Erythroblast (primary cell): ENCODE results near the gene STAT5B.
"Not testable (repeated sequence)": the region's sequence is repeated elsewhere in the genome, so short reads cannot be mapped to it uniquely, and the experiment has no call there.

Experiments
- DNase-seq, 2 experiments: peaks; one replicate each; lab custom pipeline; 2025; lab: John Stamatoyannopoulos, UW
- GATA1 ChIP-seq: IDR thresholded peaks from 2 replicates; pipeline ENCODE4 v1.6.1; 2011; ENCODE audit warnings: low read depth, mild to moderate bottlenecking, control low read depth, low read length, moderate library complexity
- POLR2A ChIP-seq: IDR thresholded peaks from 2 replicates; pipeline ENCODE4 v1.6.1; 2011; ENCODE audit warnings: mild to moderate bottlenecking, low read length

Gene STAT5B

DNA sequence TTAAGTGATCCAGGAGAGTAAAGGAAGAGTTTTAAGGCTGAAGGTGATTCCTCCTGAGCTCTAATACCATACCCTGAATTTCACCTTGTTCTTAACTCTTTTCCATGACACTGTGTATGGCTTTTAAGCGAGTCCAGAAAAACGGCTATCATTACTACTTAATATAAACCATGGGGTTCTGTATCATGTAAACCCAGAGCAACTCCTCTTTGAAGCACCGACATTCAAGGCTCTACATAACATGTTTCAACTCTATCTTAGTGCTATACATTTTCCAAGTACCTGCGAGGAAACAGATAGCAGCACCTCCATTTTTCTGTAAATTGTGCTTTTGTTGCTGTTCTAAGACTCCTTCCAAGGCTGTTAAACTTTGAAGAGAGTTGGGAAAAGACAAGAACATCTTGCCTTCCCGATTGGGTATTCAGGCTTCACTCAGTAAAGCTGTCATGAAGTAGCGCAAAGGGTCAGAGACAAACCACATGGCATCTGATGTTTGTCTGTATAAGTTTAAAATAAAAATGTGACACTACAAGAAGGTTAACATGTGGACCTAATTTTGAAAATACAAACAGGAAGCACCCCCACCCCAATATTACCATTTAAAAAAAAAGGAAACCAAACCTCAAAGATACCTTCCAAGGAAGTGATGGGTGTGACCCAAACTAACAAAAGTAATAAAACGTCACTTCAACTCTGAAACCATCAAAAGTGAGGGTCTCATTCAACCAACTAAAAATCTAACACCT is 3.9 kb downstream of the STAT5B start:
- TF ChIP-seq POLR2A, result no peak
- peak in 1 of 2 experiments; percentile 56 for DNase-seq

DNA sequence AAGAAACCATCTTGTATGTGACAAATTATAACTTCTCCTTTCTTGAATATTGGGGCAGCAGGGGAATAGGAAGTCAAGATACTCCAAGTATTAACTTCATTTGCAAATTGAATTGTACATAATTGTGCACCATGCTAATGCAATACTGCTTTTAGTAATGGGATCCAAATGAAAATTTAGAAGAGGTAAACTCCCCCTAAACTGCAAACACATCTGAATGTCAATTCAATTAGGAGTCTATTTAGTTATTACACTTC is 4.5 kb downstream of the STAT5B start:
- DNase-seq, result peak in 1 of 2 experiments; percentile 60
- TF ChIP-seq GATA1 (no peak), POLR2A (peak; percentile 16)

DNA sequence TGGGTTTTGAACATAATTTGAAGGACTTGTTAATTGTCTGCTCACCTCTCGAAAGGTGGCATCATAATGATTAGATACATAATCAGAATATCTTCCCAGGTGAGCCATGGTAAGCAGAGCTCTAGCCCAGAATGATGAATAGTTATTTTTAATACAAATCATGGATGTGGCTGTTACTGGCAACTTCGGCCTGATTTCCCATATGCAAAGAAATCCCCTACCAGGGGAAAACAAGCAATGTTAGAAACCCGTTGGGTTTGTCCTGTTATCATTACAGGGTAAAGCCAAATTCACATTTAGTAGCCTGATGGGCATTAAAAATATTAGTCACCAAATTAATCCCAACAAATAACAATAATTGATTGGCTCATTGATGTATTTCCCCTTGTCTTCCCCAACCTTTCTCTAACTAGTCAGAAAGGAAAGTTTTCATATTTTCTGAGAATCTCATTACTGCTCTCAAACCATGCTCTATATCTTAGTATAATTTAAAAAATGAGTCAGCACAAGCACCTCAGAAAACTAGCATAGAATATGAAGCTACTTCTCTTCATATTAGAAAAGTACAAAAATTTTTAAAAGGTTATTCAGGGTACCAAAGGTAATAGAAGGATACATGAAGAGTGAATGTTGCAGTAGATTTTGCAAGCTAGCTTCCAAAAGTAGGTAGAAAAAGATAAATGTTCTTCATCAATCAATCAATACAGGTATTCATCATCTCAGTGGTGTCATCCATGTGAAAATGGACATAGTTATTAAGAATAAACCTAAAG is 5.0 kb downstream of the STAT5B start:
- TF ChIP-seq POLR2A (no peak), GATA1 (no peak)
- DNase-seq, result no peak

DNA sequence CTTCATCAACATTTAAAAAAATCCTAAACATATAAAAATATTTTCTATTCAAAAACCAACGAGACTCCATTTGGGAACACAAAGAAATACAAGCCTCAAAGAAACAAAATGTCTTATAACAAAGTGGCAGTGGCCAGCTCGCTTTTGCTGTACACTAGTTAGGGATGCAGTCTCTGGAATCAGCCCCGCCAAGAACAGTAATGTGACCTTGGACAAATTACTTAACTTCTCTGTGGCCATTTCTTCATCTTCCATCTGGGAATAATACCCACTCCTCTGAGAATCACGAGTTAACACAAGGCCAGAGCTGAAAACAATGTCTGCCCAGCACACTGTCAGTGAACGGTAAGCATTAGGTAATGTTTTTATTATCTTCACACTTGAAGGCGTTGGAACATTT is 5.6 kb downstream of the STAT5B start:
- TF ChIP-seq POLR2A (no peak), GATA1 (no peak)
- peak in 1 of 2 experiments; percentile 33 for DNase-seq

DNA sequence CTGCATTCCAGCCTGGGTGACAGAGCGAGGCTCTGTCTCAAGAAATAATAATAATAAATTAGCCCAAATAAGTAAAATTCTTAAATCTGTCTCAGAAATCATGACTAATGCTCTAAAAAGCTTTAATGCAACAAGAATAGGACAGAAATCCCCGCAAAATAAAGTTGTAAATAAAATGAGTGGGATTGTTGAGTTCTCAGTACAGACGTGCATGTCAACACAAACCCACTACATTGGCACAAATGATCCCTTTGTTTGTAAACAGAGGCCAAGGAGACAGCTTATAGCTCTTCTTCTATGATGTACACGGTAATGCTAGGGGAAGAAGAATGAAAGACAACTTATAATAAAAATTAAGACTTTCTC is 6.0 kb downstream of the STAT5B start:
- TF ChIP-seq GATA1 (no peak), POLR2A (no peak)
- DNase-seq, result peak in 1 of 2 experiments; percentile 33

DNA sequence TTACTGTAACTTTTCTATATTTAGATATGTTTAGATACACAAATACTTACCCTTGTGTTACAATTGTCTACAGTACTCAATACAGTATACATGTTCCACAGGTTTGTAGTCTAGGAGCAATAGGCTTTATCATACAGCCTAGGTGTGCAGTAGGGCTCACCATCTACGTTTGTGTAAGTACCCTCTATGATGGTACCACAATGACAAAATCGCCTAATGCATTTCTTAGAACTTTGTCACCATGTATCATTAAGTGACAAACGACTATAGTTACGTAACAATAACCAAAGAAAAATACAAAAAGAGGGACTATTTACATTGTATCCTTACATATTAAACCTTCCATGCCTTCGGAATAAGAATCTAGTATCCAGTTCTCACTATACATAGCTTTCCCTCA is 8.0 kb downstream of the STAT5B start:
- peak in 1 of 2 experiments; percentile 71 for DNase-seq
- TF ChIP-seq POLR2A (peak; percentile 18), GATA1 (no peak)

DNA sequence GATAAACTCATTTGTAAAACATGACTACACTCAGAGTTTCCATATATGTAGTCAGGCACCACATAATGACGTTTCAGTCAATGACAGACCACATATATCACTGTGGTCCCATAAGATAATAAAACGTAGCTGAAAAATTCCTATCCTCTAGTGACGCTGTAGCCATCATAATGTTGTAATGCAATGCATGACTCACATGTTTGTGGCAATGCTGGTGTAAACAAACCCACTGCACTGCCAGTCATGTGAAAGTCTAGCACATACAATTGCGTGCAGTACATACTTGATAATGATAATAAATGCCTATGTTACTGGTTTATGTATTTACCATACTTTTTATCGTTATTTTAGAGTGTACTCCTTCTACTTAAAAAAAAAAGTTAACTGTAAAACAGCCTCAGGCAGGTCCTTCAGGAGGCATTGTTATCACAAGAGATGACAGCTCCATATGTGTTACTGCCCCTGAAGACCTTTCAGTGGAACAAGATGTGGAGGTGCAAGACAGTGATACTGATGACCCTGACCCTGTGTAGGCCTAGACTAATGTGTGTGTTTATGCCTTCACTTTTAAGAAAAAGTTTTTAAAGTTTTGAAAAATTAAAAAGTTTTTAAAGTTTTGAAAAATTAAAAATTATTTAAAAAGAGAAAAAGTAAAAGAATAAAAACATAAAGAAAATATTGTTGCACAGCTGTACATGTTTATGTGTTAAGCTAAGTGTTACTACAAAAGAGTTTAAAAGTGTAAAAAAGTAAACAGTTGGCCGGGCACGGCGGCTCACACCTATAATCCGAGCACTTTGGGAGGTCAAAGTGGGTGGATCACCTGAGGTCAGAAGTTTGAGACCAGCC is 9.0 kb downstream of the STAT5B start:
- TF ChIP-seq POLR2A, result peak; percentile 78
- TF ChIP-seq GATA1, result peak; percentile 30
- peak; percentile 96 to 98 for DNase-seq

DNA sequence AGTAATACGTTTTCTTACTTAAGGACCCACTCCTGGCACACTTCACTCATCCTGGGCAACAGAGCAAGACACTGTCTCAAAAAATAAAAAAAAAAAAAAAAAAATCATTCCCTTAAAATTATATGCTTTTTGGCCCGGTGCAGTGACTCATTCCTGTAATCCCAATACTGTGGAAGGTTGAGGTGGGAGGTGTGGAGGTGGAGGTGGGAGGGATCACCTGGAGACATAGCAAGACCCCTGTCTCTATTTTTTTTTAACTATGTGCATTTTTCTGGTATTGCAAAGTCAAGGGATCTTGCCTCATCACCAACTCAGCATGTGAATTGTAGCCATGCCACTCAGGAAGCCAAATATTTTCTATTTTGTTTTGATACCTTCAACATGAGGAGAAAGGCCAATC is 9.7 kb downstream of the STAT5B start:
- TF ChIP-seq POLR2A (no peak), GATA1 (no peak)
- DNase-seq, result no peak

DNA sequence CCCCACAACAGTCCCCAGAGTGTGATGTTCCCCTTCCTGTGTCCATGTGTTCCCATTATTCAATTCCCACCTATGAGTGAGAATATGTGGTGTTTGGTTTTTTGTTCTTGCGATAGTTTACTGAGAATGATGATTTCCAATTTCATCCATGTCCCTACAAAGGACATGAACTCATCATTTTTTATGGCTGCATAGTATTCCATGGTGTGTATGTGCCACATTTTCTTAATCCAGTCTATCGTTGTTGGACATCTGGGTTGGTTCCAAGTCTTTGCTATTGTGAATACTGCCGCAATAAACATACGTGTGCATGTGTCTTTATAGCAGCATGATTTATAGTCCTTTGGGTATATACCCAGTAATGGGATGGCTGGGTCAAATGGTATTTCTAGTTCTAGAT is 11.8 kb downstream of the STAT5B start:
- DNase-seq, result not testable (repeated sequence)

DNA sequence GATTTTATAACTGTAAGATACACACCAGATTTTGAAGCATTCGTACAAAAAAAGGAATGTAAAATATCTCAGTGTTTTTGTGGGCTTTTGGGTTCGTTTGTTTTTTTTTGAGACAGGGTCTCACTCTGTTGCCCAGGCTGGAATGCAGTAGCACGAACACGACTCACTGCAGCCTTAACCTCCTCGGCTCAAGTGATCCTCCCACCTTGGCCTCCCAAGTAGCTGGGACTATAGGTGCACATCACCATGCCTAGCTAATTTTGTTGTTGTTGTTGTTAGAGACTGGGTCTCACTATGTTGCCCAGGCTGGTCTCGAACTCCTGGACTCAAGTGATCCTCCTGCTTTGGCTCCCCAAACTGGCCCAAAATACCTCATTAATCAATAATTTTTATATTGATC is 15.9 kb downstream of the STAT5B start:
- DNase-seq, result no peak
- TF ChIP-seq POLR2A, result no peak
- TF ChIP-seq GATA1, result no peak

DNA sequence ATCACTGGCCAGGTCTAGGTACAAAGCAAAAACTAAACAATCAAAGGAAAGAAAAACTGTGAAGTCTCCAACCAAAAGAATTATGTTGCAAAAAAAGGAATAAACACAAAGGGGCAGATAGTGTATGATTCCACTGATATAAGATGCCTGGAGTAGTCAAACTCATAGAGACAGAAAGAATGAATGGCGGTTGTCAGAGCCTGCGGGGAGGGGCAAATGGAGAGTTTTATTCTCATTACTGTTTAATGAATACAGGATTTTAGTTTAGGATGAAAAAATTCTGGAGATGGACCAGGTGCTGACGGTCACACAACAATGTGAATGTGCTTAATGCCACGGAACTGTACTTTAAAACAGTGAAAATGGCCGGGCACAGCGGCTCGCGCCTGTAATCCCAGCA is 20.7 kb downstream of the STAT5B start:
- no peak for TF ChIP-seq GATA1
- no peak for TF ChIP-seq POLR2A

DNA sequence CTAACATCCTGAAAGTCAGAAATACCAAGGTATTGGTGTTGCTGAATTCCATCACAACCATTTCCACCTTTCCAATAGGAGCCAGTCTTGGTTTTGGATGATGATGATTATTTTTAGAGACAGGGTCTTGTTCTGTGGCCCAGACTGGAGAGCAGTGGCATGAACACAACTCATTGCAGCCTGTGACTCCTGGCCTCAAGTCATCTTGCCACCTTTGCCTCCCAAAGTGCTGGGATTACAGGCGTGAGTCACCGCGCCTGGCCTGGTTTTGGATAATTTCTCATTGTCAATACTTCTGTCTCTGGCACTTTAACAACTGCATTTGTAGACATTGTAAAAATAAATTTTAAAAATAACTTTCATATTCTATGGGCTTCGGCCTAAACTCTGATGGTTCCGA is 22.6 kb downstream of the STAT5B start:
- DNase-seq, result peak in 1 of 2 experiments; percentile 46
- no peak for TF ChIP-seq GATA1
- TF ChIP-seq POLR2A, result no peak

More for the DNA sequence above, 20.7 kb downstream of the STAT5B start:
- no peak for DNase-seq

DNA sequence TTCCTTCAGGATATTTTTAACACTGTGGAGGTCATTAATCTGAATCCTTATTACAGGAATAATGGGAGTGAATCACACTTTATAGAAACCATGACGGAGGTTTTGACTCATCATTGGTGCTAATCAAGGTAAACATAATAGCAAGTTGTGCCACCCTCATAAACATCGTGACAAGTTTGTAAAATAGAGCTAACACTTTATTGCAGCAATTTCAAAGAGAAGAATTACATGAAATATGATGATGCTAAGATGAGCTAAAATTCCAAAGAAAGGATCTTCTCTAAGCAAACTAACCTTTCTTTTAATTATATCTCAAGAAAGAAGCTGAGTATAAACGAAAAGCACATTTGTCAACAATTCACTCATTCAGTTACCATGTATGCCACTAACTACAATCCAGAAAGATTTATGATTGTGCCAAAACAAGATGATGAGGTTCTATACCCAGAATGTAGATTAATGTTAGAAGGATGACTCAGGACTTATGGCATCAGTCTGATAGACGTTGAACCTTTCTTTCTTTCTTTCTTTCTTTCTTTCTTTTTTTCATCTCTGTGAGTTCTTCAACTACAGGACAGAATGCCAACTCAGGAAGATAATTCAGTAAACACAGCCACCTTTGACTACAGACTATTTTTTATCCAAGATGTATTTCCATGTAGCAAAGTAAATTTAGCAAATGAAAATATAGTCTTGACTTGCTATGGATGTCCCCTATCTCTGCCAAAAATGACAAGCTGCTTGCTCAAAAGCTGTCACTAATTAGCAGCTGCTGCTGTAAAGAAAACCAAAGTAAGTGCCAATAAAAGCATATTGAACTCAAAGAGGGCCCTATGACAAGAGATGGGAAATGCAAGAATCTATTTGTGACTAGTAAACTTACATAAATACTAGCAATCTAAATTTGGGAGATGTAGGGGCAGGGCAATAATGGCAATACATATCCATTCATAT is 23.3 kb downstream of the STAT5B start:
- TF ChIP-seq POLR2A, result no peak
- TF ChIP-seq GATA1, result no peak
- peak in 1 of 2 experiments; percentile 66 for DNase-seq
